ENCODE measurements around the gene SYNGR2.
"Not testable (repeated sequence)": the region's sequence is repeated elsewhere in the genome, so short reads cannot be mapped to it uniquely, and the experiment has no call there.

Gene SYNGR2

GRCh38 chr17:78144147-78144719 is 24.1 kb upstream of the SYNGR2 start:
- peak; percentile 97 for DNase-seq

- peak; percentile 45 for DNase-seq
These were observed 23.4 kb upstream of the SYNGR2 start for GRCh38 chr17:78144736-78145641.

DNA sequence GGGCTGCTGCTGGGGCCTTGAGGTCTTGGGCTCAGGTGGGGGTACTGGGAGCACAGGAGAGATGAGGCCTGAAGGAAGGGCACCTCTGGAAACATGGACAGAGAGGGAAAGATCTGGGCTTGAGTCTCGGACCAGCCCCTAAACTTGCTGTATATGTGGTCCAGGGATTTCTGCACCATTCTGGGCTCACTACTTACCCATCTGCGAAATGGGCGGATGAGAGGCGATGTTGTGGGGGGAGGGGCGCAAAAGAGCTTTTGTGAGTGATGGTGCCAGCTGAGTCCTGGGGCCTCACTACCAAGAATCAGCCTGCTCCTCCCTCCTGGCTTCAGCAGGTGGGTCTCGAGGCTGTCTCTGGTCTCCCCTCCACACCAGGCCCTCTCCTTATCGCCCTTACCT is 21.9 kb upstream of the SYNGR2 start:
- no peak for DNase-seq

DNA sequence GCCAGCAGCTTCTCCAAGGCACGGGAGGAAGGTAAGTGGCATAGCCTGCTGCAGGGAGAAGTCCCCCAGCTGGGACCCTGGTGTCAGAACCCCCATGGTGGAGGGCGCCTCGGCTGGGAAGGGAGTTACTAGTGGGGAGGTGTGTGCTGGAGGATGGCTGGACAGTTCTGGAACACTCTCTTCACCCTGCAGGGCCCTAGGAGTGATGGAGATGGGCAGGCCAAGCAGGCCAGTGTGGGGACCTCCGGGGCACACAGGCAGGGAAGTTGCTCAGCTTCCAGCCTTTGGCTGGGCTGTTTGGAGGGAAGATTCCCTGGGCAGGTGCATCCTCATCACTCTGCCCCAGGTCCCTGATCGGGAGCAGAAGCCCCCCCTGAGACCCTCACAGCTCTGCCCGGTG is 21.5 kb upstream of the SYNGR2 start:
- DNase-seq = no peak

- DNase-seq = peak; percentile 78
These were observed 20.9 kb upstream of the SYNGR2 start for GRCh38 chr17:78147315-78147998.

- no peak for DNase-seq
These were observed 19.9 kb upstream of the SYNGR2 start for GRCh38 chr17:78148286-78149016.

DNA sequence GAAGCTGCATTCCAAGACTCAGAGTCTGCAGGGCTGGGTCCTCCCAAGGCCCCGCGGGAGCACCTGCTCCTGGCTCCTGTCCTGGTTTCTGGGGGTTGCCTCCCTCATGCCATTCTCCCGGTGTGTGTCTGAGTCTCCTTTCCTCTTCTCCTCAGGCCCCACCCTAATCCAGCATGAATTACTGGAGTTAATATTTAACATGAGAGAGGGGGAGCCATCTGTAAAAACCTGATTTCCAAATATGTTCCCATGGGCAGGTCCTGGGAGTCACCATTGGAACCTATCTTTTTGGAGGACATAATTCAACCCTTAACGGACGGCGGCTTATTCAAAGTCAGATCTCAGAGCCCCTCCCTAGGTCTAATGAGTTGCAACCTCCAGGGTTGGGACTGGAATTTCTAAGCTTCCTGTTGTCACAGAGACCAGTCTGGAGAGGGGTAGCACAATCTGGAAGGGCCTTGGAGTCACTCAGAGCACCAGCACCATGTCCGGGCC is 16.8 kb upstream of the SYNGR2 start:
- no peak for DNase-seq

- peak; percentile 92 for DNase-seq
These were observed 13.2 kb upstream of the SYNGR2 start for GRCh38 chr17:78154903-78155811.

- no peak for DNase-seq
These were observed 8.7 kb upstream of the SYNGR2 start for GRCh38 chr17:78159575-78160158.

GRCh38 chr17:78163881-78164747 is 4.3 kb upstream of the SYNGR2 start:
- DNase-seq = peak; percentile 34

DNA sequence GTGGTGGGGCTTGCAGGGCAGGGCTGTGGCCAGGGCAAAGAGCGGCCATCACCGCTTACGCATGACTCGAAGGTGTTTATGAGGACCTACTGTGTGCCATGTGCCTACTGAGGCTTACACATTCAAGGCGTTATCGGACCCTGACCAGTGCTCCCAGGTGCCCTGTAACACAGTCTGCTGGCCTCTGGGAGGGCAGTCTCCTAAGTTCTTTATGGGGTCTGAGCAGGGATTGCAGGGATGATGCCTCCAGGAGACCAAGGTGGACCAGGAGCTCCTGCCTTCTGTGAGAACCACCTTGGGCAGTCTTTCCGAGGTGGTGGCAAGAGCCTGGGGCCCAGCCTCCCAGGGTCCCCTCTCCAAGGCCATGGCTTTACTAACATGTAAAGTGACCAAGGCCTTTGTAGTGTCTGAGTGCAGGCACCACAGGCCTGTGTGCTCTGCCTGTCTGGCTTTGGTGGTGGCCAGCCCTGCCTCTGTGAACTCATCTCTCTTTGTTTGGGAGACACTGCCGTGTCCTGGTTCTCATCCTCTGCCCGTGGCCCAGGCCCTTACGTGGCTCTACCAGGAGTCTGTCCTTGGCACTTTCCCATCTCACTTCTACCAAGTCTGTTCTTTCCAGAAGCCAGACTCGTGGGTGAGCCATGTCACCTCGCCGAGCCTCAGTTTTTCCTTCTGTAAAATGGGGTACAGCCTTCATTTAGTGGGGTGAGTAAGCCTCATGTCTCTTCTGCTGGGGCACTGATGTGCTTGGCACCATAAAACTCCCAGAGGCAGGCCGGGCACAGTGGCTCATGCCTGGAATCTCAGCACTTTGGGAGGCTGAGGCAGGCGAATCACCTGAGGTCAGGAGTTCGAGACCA is 3.4 kb upstream of the SYNGR2 start:
- DNase-seq = no peak

DNA sequence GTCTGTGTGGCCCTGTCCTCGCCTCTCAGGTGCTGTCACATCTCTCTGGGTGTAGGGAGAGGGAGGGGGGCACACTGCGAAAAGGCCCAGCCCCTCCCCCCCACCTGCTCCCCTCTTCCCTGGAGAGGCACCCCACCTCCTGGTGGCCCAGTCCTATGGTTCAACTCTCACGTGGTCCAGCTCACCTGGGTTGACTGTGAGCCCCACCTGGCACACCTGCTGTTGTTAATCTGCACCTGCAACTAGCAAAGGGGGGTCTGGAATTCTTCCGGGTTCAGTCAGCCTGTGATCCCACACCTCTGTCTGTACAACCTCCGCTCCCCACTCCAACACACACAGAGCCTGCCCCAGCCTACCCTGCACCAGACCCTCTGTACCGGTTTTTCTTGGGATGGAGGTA is 2.0 kb upstream of the SYNGR2 start:
- peak; percentile 60 for DNase-seq

- DNase-seq = peak; percentile 59
These were observed 767 bp downstream of the SYNGR2 start for GRCh38 chr17:78168903-78169793.

DNA sequence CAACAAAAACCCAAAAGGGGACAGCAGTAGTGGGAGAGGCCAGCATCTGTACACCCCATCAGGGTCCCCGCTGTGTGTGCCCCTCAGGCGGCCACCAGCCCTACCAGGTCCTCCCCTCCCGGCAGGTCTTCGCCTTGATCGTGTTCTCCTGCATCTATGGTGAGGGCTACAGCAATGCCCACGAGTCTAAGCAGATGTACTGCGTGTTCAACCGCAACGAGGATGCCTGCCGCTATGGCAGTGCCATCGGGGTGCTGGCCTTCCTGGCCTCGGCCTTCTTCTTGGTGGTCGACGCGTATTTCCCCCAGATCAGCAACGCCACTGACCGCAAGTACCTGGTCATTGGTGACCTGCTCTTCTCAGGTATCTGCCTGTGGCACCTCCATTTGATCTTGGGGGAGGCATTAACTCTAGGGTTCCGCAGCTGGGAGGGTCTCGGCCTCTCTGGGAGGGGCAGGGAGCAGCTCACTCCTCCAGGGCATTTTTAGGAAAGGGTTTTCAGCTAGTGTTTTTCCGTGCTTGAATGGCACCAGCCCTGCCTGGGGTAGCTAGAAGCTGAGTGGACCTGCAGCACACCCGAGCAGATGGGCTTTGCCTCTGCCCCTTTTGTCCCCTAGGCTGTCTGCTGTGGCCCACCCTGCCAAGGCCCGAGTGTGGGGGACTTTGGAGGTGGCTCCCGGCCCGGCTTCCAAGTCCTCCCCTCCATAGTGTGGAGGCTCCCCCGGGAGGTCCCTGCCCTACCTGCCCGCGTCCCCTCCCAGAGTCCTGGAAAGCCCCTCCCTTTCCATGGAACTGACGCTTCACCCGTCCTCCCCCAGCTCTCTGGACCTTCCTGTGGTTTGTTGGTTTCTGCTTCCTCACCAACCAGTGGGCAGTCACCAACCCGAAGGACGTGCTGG is 2.6 kb downstream of the SYNGR2 start:
- DNase-seq = no peak

DNA sequence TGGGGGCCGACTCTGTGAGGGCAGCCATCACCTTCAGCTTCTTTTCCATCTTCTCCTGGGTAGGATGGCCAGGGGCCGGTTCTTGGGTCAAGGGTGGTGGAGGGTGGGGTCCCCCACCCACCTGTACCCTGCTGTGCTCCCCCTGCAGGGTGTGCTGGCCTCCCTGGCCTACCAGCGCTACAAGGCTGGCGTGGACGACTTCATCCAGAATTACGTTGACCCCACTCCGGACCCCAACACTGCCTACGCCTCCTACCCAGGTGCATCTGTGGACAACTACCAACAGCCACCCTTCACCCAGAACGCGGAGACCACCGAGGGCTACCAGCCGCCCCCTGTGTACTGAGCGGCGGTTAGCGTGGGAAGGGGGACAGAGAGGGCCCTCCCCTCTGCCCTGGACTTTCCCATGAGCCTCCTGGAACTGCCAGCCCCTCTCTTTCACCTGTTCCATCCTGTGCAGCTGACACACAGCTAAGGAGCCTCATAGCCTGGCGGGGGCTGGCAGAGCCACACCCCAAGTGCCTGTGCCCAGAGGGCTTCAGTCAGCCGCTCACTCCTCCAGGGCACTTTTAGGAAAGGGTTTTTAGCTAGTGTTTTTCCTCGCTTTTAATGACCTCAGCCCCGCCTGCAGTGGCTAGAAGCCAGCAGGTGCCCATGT is 3.3 kb downstream of the SYNGR2 start:
- not testable (repeated sequence) for DNase-seq

GRCh38 chr17:78172249-78173051 is 4.1 kb downstream of the SYNGR2 start:
- peak; percentile 27 for DNase-seq

Measured in RPMI8226 (cell line).